ENCODE data around the gene C1orf174.

GRCh38 chr1:3885611-3886010 is 14.5 kb downstream of the C1orf174 start:
- TF ChIP-seq CTCF (IDR thresholded peaks at IDR 0.05; ENCODE audit: low read length) (no peak), EZH2 (IDR thresholded peaks at IDR 0.05; ENCODE audit: borderline replicate concordance, low read length) (no peak)

All from OCI-LY1 (cell line).